OCI-LY7 (cell line): ENCODE results near the gene CEP72. TPM values are rescaled to one million over a fixed set of nuclear protein-coding genes. Genes with fewer than 3 reads are reported as not detected.

Experiments used
- BruUV-seq: library from RNA; stranded (reverse); fragments of 400-500 nt; replicated peaks from 2 replicates; lab custom pipeline; 2021; lab: Mats Ljungman, UMichigan
- CTCF ChIA-PET: fragments of 300-600 bp; sonication (Branson Sonifier 250); formaldehyde crosslinking; loops from one replicate; lab custom pipeline; 2022; ENCODE audit warnings: antibody characterized with exemption; ENCODE audit not compliant: unreplicated experiment; lab: Charles Lee
- POLR2A ChIA-PET: fragments of 300-600 bp; sonication (Branson Sonifier 250); formaldehyde crosslinking; loops from one replicate; lab custom pipeline; 2022; ENCODE audit warnings: antibody characterized with exemption; lab: Charles Lee
- DNase-seq: peaks from one replicate; pipeline ENCODE4 v3.0.0-alpha.2; 2015; ENCODE audit warnings: low spot score
- H2AFZ ChIP-seq: fragments of 200-600 bp; sonication (generic), shearing (Covaris generic); 2 replicates; pipeline ENCODE4 v1.6.1; 2014; ENCODE audit warnings: mild to moderate bottlenecking, antibody characterized with exemption, low read length, moderate library complexity
- H3K27ac ChIP-seq: fragments of 200-600 bp; sonication (generic); 2 replicates; pipeline ENCODE4 v1.5.1; 2014; ENCODE audit warnings: mixed run types, low read depth, mild to moderate bottlenecking, moderate library complexity, low read length, inconsistent platforms; ENCODE audit not compliant: poor library complexity, severe bottlenecking
- H3K36me3 ChIP-seq: fragments of 200-600 bp; sonication (generic); 2 replicates; pipeline ENCODE4 v1.6.1; 2014; ENCODE audit warnings: mild to moderate bottlenecking, antibody characterized with exemption, low read length, moderate library complexity, mixed read lengths; ENCODE audit not compliant: insufficient read depth
- H3K4me1 ChIP-seq: fragments of 200-600 bp; sonication (generic); 2 replicates; pipeline ENCODE4 v1.5.1; 2014; ENCODE audit warnings: mild to moderate bottlenecking, low read length; ENCODE audit not compliant: insufficient read depth, poor library complexity, severe bottlenecking
- H3K4me2 ChIP-seq: fragments of 200-600 bp; sonication (generic); 2 replicates; pipeline ENCODE4 v1.6.1; 2014; ENCODE audit warnings: mild to moderate bottlenecking, low read length
- H3K4me3 ChIP-seq: fragments of 200-600 bp; sonication (generic); 2 replicates; pipeline ENCODE4 v1.5.1; 2014; ENCODE audit warnings: mild to moderate bottlenecking, low read depth, low read length; ENCODE audit not compliant: poor library complexity, severe bottlenecking
- H3K79me2 ChIP-seq: fragments of 200-600 bp; sonication (generic); 2 replicates; pipeline ENCODE4 v1.6.1; 2016; ENCODE audit warnings: low read depth, mild to moderate bottlenecking, low read length, moderate library complexity, mixed read lengths; ENCODE audit not compliant: insufficient read depth
- H3K9me2 ChIP-seq: fragments of 200-600 bp; sonication (generic); 2 replicates; pipeline ENCODE4 v1.6.1; 2016; ENCODE audit warnings: mild to moderate bottlenecking, low read length, mixed read lengths; ENCODE audit not compliant: insufficient read depth
- H3K9me3 ChIP-seq: fragments of 200-600 bp; sonication (generic); 2 replicates; pipeline ENCODE4 v1.6.1; 2014; ENCODE audit warnings: mild to moderate bottlenecking, mixed run types, low read length, mixed read lengths
- H4K20me1 ChIP-seq: fragments of 200-600 bp; sonication (generic); 2 replicates; pipeline ENCODE4 v1.6.1; 2014; ENCODE audit warnings: mild to moderate bottlenecking, antibody characterized with exemption, low read length, moderate library complexity, mixed read lengths; ENCODE audit not compliant: insufficient read depth
- EZH2phosphoT487 ChIP-seq: fragments of 200-600 bp; sonication (generic); IDR thresholded peaks from 2 replicates; pipeline ENCODE4 v1.6.1; 2018; ENCODE audit warnings: low read depth, borderline replicate concordance, mild to moderate bottlenecking, mixed run types, antibody characterized with exemption, low read length, moderate library complexity, mixed read lengths
- intact Hi-C: fragments of 100-400 bp; cut with micrococcal nuclease; formaldehyde crosslinking; loops from one replicate; pipeline ENCODE4 v1.10.0; 2022; ENCODE audit not compliant: unreplicated experiment
- total RNA-seq, 2 experiments: library from RNA; depleted of rRNA in 1 of 2; stranded (reverse); fragments of >200 nt in 1 of 2; shearing (Covaris generic) in 1 of 2; gene quantifications; 2 replicates each; pipeline ENCODE4 v1.2.3, GENCODE V29; 2014 to 2022
- TF ChIP-seq, protein P1 (sequence below): fragments of 200-600 bp; sonication (generic); conservative IDR thresholded peaks from 2 replicates; pipeline ENCODE4 v1.5.1; 2014; ENCODE audit warnings: mild to moderate bottlenecking, antibody characterized with exemption, low read length, moderate library complexity, mixed read lengths

CEP72 gene
- total RNA-seq, 2 experiments from 2014 or later: 26.9 to 42.7 TPM

DNA sequence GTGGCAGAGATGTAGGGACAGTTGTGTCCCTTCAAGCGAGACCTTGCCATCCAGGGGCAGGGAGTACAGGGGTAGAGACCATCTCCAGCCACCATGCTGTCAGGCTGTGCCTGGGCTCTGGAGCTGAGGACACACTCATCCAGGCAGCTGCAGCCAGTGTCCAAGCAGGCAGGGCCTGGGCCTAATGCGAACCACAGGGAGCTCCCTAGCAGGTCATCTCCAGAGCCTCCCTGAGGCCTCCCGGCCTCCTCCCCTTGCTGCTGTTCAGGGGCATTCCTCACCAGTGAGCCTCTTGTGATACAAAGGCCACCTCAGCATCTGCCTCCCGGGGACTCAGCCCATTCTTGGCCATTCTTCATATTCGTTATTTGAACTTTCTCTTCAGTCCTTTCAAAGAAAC is 46.0 kb downstream of the CEP72 start:
- POLR2A ChIA-PET: interaction anchor here (0.6 kb wide), 1 partner anchor 58 kb away, joined by 3 read pairs; no protein-coding TSS in a partner anchor
- no peaks in the 10 kb centered on the region for H3K9me3 ChIP-seq
- no peak overlapping the region for H3K4me3 ChIP-seq
- H3K79me2 ChIP-seq: no peaks in the 10 kb centered on the region
- CTCF ChIA-PET: no interaction called here
- intact Hi-C loops: no loop called here
- H3K4me1 ChIP-seq: no peaks in the 10 kb centered on the region
- no peaks in the 10 kb centered on the region for H3K9me2 ChIP-seq
- H3K4me2 ChIP-seq: no peak overlapping the region
- no peak for TF ChIP-seq EZH2phosphoT487
- TF ChIP-seq, protein P1, sequence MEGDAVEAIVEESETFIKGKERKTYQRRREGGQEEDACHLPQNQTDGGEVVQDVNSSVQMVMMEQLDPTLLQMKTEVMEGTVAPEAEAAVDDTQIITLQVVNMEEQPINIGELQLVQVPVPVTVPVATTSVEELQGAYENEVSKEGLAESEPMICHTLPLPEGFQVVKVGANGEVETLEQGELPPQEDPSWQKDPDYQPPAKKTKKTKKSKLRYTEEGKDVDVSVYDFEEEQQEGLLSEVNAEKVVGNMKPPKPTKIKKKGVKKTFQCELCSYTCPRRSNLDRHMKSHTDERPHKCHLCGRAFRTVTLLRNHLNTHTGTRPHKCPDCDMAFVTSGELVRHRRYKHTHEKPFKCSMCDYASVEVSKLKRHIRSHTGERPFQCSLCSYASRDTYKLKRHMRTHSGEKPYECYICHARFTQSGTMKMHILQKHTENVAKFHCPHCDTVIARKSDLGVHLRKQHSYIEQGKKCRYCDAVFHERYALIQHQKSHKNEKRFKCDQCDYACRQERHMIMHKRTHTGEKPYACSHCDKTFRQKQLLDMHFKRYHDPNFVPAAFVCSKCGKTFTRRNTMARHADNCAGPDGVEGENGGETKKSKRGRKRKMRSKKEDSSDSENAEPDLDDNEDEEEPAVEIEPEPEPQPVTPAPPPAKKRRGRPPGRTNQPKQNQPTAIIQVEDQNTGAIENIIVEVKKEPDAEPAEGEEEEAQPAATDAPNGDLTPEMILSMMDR: no peak
- no TSS peak for BruUV-seq
- no peak for DNase-seq
- no peaks in the 10 kb centered on the region for H4K20me1 ChIP-seq
- no peak overlapping the region for H3K27ac ChIP-seq
- H3K36me3 ChIP-seq: peaks cover 58% of the 10 kb centered on the region
- H2AFZ ChIP-seq: no peak overlapping the region

DNA sequence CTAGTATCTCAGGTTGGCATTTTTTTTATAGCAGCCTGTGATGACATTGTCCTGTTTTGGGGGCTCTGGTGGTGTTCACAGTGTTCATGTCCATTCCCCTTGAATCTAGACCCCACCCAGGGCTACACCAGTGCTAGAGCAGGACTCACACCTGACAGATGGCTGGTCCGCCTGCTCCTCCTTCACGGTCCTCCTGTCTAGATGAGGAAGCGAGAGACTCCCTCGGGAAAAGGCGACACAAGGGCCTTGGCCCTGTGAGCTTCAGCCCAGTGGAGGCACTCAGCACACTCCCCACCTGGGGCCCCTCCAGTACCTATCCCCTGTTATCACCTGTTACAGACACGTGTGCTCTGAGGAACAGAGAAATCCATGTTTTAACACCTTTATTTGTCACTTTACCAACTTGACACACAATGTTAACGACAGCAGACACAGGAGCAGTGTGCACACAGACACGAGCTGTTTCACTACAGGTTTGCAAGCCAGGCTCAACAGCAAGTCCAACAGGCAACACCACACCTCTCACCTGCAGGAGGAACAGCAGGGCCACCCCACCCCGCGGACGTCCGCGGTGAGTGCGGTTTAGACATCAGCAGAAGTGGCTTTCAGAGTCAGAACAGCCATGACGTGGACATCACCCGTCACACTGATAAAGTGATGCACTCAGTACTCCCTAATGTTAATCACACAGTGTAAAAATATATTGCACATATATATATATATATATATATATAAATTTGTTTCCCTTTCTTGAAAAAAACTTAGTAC is 47.5 kb downstream of the CEP72 start:
- no TSS peak for BruUV-seq
- POLR2A ChIA-PET: no interaction called here
- Histone ChIP-seq H3K9me2 (no peaks in the 10 kb centered on the region), H3K79me2 (no peaks in the 10 kb centered on the region), H2AFZ (no peak overlapping the region), H3K9me3 (no peaks in the 10 kb centered on the region), H3K36me3 (peaks cover 48% of the 10 kb centered on the region), H3K4me2 (no peak overlapping the region), H3K27ac (no peak overlapping the region), H3K4me3 (no peak overlapping the region), H3K4me1 (no peaks in the 10 kb centered on the region), H4K20me1 (no peaks in the 10 kb centered on the region)
- CTCF ChIA-PET: no interaction called here
- no peak for TF ChIP-seq EZH2phosphoT487
- TF ChIP-seq, protein P1: no peak
- intact Hi-C loops: no loop called here
- no peak for DNase-seq

DNA sequence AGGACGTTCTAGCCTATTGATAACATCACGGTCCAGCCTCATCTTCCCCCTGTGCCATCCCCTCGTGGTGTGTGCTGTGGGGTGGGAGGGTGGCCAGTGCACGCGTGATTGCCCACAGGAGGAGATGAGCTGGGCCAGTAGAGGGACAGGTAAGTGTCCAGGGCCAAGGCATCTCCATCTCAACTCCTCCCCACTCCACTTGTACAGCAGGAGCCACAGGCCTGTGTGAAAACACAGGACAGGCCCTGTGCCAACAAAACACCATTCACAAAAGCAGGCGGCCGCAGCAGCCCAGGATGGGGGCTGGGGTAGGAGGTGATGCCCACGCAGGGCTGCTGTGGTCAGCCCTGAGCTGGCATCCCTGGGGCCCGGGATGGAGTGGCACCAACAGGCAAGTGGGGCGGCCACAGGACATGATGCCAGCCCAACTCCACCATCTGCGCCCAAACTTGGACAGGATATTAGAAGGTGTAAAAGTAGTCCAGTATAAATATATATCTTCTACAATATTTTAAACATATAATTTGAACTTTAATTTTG is 48.4 kb downstream of the CEP72 start:
- Histone ChIP-seq H3K4me3 (no peak overlapping the region), H2AFZ (no peak overlapping the region), H3K9me2 (no peaks in the 10 kb centered on the region), H3K27ac (no peak overlapping the region), H3K4me1 (no peaks in the 10 kb centered on the region), H3K4me2 (no peak overlapping the region), H3K36me3 (peaks cover 51% of the 10 kb centered on the region), H3K9me3 (no peaks in the 10 kb centered on the region), H3K79me2 (no peaks in the 10 kb centered on the region), H4K20me1 (no peaks in the 10 kb centered on the region)
- ChIA-PET CTCF (no interaction called here), POLR2A (no interaction called here)
- intact Hi-C loops: no loop called here
- no TSS peak for BruUV-seq
- DNase-seq: no peak
- no peak for TF ChIP-seq EZH2phosphoT487
- TF ChIP-seq, protein P1: no peak
